Endometrium (tissue), 2 donors: ENCODE data around the gene CEP55.
"Not testable (repeated sequence)": the region's sequence is repeated elsewhere in the genome, so short reads cannot be mapped to it uniquely, and the experiment has no call there.

ENCODE experiments used
- FAIRE-seq: peaks from 2 replicates; lab custom pipeline; 2012; peaks lifted over from hg19 to GRCh38; lab: Jason Lieb, UNC
- donor health status: control.
- donor health status: control.

The CEP55 gene

GRCh38 chr10:93513091-93513490 is 16.7 kb downstream of the CEP55 start:
- no peak for FAIRE-seq

GRCh38 chr10:93514521-93514920 is 18.1 kb downstream of the CEP55 start:
- no peak for FAIRE-seq

GRCh38 chr10:93515071-93516005 is 18.9 kb downstream of the CEP55 start:
- FAIRE-seq = no peak

- no peak for FAIRE-seq
These were observed 19.6 kb downstream of the CEP55 start for GRCh38 chr10:93516006-93516380.

GRCh38 chr10:93518531-93518930 is 22.1 kb downstream of the CEP55 start:
- FAIRE-seq = no peak

DNA sequence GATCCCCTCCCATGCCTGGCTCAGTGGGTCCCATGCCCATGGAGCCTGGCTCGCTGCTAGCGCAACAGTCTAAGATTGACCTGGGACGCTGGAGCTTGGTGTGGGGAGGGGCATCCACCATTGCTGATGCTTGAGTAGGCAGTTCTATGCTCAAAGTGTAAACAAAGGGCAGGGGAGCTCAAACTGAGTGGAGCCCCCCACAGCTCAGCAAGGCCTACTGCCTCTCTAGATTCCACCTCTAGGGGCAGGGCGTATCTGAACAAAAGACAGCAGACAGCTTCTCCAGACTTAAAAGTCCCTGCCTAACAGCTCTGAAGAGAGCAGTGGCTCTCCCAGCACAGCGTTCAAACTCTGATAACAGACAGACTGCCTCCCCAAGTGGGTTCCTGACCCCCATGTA is 38.9 kb downstream of the CEP55 start:
- FAIRE-seq = no peak

DNA sequence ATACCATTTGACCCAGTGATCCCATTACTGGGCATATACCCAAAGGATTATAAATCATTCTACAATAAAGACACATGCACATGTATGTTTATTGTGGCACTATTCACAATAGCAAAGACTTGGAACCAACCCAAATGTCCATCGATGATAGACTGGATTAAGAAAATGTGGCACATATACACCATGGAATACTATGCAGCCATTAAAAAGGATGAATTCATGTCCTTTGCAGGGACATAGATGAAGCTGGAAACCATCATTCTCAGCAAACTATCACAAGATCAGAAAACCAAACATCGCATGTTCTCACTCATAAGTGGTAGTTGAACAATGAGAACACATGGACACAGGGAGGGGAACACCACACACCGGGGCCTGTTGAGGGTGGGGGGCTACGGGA is 44.5 kb downstream of the CEP55 start:
- FAIRE-seq = not testable (repeated sequence)

GRCh38 chr10:93541402-93542357 is 45.3 kb downstream of the CEP55 start:
- FAIRE-seq = no peak

GRCh38 chr10:93542358-93542791 is 46.0 kb downstream of the CEP55 start:
- FAIRE-seq = no peak

- FAIRE-seq = not testable (repeated sequence)
These were observed 50.6 kb downstream of the CEP55 start for GRCh38 chr10:93546995-93547394.

DNA sequence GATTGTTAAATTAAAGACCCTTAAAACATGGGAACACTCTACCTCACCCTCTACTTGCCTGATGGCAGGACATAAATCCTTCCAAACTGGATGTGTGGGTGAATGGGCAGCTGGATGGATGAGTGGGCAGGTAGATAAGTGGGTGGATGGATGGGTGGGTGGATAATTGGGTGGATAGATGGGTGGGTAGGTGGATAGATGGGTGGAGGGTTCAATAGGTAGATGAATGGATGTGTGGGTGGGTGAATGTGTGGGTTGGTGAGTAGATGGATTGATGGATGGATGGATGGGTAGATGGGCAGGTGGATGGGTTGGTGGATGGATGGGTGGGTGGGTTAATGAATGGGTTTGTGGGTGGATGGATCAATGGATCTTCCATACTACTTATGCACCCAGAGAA is 51.1 kb downstream of the CEP55 start:
- FAIRE-seq = no peak

GRCh38 chr10:93548376-93549071 is 52.1 kb downstream of the CEP55 start:
- no peak for FAIRE-seq

- FAIRE-seq = no peak
These were observed 54.2 kb downstream of the CEP55 start for GRCh38 chr10:93550606-93551005.

DNA sequence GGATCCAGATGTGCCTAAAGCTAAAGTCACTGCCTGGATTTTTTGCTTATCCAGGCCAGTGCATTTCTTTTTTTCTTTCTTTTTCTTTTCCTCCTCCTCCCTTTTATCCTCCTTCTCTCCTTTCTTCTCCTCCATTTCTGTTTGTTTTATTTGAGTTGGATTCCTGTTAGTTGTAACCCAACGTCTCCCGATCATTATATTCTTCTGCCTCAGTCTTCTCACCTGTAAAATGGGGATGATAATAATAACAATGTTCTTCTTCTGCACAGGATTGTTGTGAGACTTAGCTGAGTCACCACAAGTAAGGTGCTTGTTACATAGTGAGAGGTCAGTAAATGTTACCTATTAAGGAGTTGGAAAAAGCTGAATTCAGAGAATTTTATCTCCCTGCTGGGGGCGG is 56.4 kb downstream of the CEP55 start:
- FAIRE-seq = no peak

DNA sequence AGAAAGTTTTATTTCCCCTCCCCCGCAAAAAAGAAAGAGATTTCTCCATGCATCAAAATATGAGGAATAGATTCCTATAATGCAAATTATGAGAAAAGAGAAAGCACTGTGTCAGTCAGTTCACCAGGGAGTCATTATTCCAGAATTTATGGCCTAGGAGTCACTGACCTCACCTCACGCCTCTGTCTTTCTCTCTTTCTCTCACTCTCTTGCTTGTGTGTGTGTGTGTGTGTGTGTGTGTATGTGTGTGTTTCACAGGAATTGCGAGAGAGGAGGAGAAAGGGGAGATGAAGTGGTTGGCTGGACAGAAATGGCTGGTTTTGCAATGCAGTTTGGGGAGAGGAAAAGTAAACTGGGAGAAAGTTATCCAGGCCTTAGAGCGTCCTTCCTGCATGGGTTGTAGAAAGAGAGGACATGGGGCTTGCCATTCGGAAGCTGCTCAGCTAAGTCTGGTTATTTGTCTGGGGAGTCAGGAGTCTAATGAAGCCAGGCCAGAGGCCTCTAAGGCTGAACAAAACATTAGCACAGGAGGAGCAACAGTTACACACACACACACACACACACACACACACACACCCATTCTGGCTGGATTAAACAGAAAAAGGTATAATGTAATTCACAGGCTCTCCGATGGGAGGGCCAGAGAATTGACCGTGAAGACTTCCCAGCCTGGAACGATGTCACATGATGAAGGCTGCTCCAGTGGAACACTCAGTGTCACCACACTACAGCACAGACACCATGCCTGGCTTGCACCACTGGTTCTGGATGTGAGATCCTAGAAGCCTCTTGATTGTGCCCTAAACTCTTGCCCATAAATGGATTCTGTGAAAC is 57.3 kb downstream of the CEP55 start:
- FAIRE-seq = no peak

DNA sequence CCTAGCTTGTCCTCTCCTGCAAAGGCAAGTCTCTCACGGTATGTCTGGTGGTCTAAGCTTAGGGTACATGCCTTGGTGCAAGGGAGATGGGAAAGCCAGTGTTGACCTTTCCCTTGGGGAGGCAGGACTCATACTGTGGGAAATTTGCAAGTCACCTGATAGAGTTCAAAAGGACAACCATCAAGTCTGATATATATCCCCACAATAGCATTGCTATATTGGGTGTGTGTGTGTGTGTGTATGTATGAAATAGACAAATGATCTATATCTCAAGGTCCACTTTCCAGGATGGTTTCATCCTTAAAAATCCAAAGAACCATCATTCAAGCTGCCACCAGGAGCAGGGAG is 57.9 kb downstream of the CEP55 start:
- no peak for FAIRE-seq

DNA sequence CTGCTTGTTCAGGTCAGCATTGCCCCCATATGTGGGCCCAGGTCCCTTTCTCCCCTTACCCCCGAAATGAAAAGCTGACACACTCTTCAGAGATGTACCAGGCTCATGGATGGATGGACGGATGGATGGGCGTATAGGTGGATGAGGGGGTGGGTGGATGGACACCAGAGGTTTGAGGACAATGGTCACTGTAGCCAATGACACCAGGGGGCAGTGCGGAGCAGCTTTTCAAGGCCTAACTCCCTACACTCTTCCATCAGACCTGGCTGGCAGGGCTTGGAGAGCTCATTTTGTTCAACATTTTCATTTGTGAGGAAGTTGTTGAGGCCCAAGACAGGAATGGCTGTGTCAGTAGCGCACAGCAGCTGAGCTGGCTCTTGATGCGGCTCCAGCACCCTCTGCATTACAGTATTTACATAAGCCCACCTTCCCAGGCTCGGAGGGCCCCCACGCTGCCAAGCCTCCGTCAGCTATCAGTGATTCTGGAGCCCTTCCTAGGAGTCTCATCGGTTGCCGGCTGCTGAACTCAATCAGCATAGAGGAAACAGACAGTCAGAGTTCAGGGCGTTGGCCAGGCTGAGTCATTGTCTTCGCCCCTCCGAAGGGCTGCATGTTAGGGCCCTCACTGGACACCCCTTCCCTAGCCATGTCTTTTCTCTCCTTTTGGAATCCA is 58.5 kb downstream of the CEP55 start:
- no peak for FAIRE-seq

DNA sequence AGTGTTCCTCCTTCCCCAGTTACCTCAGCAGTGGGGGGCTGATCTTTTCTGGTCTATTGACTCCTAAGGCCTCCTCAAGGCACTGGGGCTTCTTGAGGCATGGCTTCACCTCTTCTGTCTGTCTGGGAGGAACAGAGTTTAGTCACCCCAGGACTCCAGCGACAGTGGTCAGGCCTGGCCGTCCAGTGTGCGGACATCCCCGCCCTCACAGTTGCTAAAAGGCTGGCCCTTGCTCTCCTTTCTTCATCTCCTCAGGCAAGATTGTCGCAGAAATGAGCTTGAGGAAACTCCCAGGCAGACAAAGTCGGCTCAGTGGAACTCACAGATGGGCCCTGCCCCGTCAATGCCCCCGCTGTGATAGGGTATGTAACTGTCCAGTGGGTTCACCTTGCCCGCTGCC is 63.1 kb downstream of the CEP55 start:
- FAIRE-seq = no peak

- FAIRE-seq = no peak
These were observed 64.1 kb downstream of the CEP55 start for GRCh38 chr10:93560541-93560940.

- FAIRE-seq = no peak
These were observed 69.0 kb downstream of the CEP55 start for GRCh38 chr10:93565446-93565845.
